Activated CD8-positive, alpha-beta memory T cell treated with anti-CD3 and anti-CD28 coated beads for 36 hours (primary cell): ENCODE measurements around the gene HOXD3. TPM values are rescaled to one million over a fixed set of nuclear protein-coding genes. Genes with fewer than 3 reads are reported as not detected.

ENCODE experiments used
- CTCF ChIA-PET: fragments of 350-600 bp; sonication (Branson Sonifier 250); formaldehyde crosslinking; loops from one replicate; lab custom pipeline; 2021; ENCODE audit warnings: antibody characterized with exemption; lab: Charles Lee
- POLR2A ChIA-PET: fragments of 350-600 bp; sonication (Branson Sonifier 250); formaldehyde crosslinking; loops from one replicate; lab custom pipeline; 2021; ENCODE audit warnings: antibody characterized with exemption; lab: Charles Lee
- total RNA-seq, 2 experiments: library from RNA; stranded (reverse); gene quantifications; one replicate each; pipeline ENCODE4 v1.2.3, GENCODE V29; 2021

HOXD3 gene
- total RNA-seq, 2 experiments from 2014 or later = not detected

- ChIA-PET CTCF (interaction anchor here (1.2 kb wide), 1 partner anchor 10 kb away, joined by 5 read pairs; no protein-coding TSS in a partner anchor), POLR2A (no interaction called here)
Measured at GRCh38 chr2:176130147-176130956, 26.8 kb upstream of the HOXD3 start.

DNA sequence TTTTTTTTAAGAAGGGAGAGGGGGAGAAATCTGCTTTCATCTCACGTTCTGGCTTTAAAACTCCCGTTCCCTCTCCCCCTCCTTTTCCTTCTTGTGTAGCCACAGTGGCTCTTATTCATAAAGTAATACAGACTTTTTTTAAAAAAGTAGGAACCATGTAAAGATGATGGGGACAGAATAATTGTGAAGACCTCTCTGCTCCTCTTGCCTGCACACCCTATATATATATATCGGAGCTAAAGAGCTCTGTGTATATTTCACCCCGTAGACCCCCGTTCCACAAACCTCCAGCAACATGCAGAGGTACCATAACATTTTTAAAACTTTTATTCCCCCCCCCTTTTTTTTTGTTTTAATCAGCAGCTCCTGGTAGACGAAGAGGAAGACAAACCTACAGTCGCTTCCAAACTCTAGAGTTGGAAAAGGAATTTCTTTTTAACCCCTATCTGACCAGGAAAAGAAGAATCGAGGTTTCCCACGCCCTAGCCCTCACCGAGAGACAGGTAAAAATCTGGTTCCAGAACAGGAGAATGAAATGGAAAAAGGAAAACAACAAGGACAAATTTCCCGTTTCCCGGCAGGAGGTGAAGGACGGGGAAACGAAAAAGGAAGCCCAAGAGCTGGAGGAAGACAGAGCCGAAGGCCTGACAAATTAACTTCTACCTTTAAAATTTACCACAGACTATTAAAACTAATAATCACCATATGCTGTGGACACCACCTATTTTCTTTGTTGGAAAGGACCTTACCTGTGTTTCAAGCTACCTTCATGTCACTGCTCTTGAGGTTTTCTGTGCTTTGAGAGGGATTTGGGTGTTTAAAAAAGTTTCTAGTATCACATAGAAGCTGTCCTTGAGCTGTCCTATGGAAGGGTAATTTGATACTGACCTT is 25.9 kb upstream of the HOXD3 start:
- ChIA-PET POLR2A (no interaction called here), CTCF (interaction anchor here (0.7 to 1.2 kb wide), 4 partner anchors 9 to 521 kb away, joined by 3 to 5 read pairs (median 3); no protein-coding TSS in a partner anchor)

DNA sequence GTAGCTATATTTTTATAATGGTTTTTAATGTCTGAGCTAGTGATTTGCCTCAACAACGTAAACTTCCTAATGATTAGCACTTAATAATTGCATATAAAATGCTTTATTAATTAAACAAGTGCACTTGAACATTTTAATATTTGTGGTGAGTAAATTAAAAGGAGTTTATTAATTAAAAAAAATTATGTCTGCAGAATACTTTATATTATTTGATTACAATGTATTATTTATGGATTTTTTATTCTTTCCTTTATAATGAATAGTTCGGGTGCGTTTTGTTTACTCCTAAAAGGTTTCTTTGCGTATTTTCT is 25.3 kb upstream of the HOXD3 start:
- CTCF ChIA-PET = interaction anchor here (0.7 to 1.2 kb wide), 4 partner anchors 8 to 520 kb away, joined by 3 read pairs; no protein-coding TSS in a partner anchor
- POLR2A ChIA-PET = no interaction called here

GRCh38 chr2:176132205-176133171 is 24.6 kb upstream of the HOXD3 start:
- ChIA-PET CTCF (interaction anchor here (0.7 to 1.2 kb wide), 4 partner anchors 8 to 1016 kb away, joined by 3 to 4 read pairs (median 3); no protein-coding TSS in a partner anchor), POLR2A (no interaction called here)

- CTCF ChIA-PET = interaction anchor here (0.7 to 0.8 kb wide), 2 partner anchors 521 to 1015 kb away, joined by 3 to 4 read pairs; no protein-coding TSS in a partner anchor
- POLR2A ChIA-PET = no interaction called here
Measured at GRCh38 chr2:176133389-176133788, 23.7 kb upstream of the HOXD3 start.

DNA sequence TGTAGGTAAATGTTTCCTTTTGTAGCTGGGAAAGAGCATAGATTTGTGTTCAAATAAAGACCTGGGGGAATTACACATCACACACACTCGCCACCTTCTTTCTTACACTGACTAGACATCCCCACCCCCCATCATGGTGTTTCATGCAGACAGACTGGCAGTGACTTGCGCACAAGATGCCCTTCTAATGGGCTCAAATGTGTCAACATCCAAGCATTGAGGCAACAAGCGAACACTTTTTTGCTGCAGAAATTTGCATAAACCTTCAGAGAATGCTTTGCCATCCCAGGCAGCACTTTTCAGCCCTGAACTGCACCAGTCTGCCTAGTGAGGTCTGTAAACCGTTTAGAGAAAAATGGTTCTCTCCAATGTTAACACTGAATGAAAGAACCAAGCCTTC is 23.1 kb upstream of the HOXD3 start:
- ChIA-PET CTCF (no interaction called here), POLR2A (no interaction called here)

DNA sequence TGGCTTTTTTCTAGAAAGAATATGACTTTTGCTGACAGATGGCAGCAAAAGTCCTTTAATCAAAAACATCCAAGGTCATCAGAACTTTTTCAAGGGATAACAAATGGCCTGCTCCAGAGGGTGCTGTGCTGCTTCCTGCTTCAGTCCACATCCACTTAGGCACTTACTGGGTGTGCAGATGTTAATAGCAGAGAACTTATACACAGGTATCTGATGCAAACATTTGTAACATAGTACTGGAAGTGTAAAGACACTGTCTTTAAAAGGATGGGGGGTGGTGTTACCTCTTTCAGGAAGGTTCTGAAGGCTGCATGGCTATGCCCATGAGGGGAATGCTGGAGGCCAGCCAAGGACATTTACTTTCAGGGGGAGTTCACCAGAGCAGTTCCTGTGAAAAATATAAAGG is 22.1 kb upstream of the HOXD3 start:
- ChIA-PET POLR2A (no interaction called here), CTCF (interaction anchor here (1.3 kb wide), 1 partner anchor 504 kb away, joined by 4 read pairs; no protein-coding TSS in a partner anchor)

DNA sequence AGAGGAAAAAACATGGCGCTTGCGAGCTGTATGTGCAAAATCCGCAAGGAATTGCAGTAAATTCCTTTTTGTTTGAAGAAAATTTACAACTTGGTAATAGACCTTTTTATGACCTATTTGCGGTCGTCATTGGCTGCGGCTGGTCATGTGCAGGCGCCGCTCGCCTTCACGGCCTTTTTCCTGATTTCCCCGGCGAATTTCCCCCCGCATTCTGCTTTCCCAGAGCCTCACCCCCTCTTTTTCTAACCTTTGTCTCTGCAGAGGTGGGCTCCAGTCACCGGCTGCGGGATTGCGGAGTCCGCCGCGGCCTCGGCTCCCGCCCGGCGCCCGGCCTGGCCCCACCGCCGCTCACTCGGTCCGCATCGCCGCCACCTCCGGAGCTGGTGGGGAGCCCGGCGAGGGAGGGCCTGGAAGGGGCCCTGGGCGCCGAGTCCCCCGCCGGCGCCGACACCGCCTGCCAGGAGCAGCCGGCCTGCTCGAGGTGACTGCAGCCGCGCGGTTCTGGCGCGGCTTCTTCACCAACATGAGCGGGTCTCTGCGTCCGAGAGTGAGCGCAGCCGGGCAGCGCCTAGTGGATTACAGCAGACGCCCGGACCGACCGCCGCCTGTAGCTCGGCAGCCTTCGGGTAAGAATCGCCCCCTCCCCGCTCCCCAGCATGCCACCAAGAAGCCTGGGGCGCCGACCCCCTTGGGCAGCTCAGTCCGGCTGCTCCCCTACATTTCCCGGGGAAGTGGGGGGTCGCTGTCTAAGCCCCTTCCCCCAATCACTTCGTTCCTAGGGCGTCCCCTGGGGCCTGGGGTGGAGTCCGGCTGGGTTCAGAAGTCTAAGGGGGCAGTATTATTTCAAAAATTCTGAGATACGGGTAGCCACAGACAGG is 20.5 kb upstream of the HOXD3 start:
- ChIA-PET CTCF (interaction anchor here (1.3 kb wide), 1 partner anchor 502 kb away, joined by 4 read pairs; no protein-coding TSS in a partner anchor), POLR2A (no interaction called here)

GRCh38 chr2:176137252-176137580 is 19.9 kb upstream of the HOXD3 start:
- ChIA-PET POLR2A (no interaction called here), CTCF (no interaction called here)

GRCh38 chr2:176137906-176138305 is 19.2 kb upstream of the HOXD3 start:
- ChIA-PET CTCF (interaction anchor here (3.6 kb wide), 1 partner anchor 317 kb away, joined by 24 read pairs; no protein-coding TSS in a partner anchor), POLR2A (no interaction called here)

- ChIA-PET POLR2A (no interaction called here), CTCF (interaction anchor here (3.6 kb wide), 1 partner anchor 317 kb away, joined by 24 read pairs; no protein-coding TSS in a partner anchor)
Measured at GRCh38 chr2:176138526-176138922, 18.6 kb upstream of the HOXD3 start.

- CTCF ChIA-PET = interaction anchor here (1.6 to 3.6 kb wide), 3 partner anchors 29 to 415 kb away, joined by 4 to 24 read pairs (median 4); no protein-coding TSS in a partner anchor
- POLR2A ChIA-PET = no interaction called here
Measured at GRCh38 chr2:176138923-176139660, 18.0 kb upstream of the HOXD3 start.

DNA sequence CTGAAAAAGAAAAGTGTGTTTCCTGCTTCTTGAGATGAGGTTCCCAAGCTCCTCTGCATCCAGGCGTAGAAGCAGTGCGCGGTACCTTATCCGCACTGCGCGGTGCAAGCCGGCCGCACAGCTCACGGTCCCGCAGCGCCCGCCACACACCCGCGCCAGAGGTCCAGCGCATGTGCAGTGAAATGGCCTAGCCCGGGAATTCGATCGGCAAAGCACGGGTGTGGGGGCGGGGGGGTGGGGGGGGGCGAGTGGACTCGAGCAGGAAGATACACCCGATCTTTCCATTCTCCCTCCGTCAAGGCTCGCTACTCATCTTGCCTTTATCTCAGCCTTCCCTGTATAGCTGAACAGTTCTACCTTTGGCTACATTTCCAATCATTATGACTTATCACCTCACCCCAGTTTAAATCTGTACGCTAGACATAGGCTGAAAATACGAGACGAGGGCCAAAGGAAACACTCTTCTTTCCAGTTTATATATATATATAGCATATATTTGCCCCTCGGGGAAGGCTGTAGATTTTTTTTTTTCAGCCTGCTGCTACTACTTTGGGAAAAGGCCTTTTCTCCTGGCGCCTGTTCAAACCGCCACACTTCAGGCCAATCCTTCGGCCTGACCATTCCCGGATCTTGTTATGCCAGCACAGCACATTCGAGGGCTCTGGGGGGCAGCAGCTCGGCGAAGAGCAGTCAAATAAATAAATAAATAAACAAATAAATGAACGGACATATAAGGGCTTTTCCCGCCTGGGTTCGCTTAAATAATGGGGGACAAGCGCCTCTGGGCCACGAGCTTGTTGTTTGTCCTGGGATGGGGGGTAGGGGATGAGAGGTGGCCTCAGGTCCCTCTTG is 17.2 kb upstream of the HOXD3 start:
- CTCF ChIA-PET = interaction anchor here (0.6 to 3.6 kb wide), 21 partner anchors 8 to 1008 kb away, joined by 3 to 24 read pairs (median 4); partner anchors contain the start of gene HOXD8
- POLR2A ChIA-PET = no interaction called here

DNA sequence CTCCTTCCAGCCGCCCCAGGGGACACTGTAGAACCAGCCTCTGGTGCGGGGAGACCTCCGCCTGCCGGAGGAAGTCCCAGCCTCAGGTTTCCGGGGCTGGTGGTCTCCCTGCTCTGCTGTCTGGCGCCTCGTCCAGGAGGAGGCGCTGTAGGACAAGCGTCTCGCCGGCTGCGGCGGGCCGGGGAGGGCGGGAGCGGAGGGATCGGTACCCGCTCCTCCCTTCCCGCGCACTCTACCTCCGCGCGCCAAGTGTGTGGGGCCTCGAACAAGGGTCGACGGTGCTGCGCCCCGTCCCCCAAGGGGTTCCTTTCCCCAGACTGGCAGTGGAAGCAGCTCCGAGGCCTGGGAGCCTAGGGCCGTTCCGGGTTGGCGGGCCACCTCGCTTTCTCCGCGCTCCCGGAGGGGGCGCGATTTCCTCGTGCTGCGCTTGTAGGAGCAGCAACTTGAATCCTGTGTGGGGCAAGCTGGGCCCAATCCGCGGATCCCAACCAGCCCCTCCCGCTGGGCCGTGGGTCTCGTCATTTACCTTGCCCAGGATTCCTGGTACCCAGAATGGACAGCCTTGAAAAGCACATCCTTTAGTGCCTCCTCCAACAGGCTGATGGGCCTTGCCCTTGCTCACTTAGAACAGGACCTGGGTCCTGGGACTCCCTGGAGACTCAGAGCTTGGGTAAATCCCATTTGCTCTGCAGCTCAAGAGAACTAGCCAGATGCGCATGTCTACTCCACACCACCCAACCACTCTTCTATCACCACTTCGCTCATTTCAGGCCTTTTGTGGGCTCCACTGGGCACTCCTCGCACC is 16.4 kb upstream of the HOXD3 start:
- CTCF ChIA-PET = interaction anchor here (0.6 to 3.6 kb wide), 22 partner anchors 9 to 1007 kb away, joined by 3 to 24 read pairs (median 4); partner anchors contain the start of gene HOXD8

GRCh38 chr2:176142281-176142680 is 14.8 kb upstream of the HOXD3 start:
- ChIA-PET CTCF (interaction anchor here (1.3 kb wide), 1 partner anchor 15 kb away, joined by 3 read pairs; no protein-coding TSS in a partner anchor), POLR2A (no interaction called here)

More for the DNA sequence above, 16.4 kb upstream of the HOXD3 start:
- POLR2A ChIA-PET = no interaction called here
